SH-SY5Y (cell line): ENCODE data around the gene AATK.

Source experiments
- GATA2 ChIP-seq: IDR thresholded peaks from 2 replicates; pipeline ENCODE4 v1.6.1; 2011; ENCODE audit warnings: mild to moderate bottlenecking, low read depth, low read length
- GATA3 ChIP-seq: IDR thresholded peaks from 2 replicates; pipeline ENCODE4 v1.6.1; 2011; ENCODE audit warnings: low read depth, mild to moderate bottlenecking, low read length, moderate library complexity

GRCh38 chr17:81209141-81209540, 43.1 kb upstream of the AATK start:
- TF ChIP-seq GATA3 (no peak), GATA2 (no peak)
